GM21529 (cell line): ENCODE results near the gene PA2G4.
"Not testable (repeated sequence)": the region's sequence is repeated elsewhere in the genome, so short reads cannot be mapped to it uniquely, and the experiment has no call there.

Experiments used
- ATAC-seq: cut with Tn5 transposase; IDR thresholded peaks from one replicate; pipeline ENCODE4 v1.9.1; 2021; ENCODE audit not compliant: unreplicated experiment

The PA2G4 gene

DNA sequence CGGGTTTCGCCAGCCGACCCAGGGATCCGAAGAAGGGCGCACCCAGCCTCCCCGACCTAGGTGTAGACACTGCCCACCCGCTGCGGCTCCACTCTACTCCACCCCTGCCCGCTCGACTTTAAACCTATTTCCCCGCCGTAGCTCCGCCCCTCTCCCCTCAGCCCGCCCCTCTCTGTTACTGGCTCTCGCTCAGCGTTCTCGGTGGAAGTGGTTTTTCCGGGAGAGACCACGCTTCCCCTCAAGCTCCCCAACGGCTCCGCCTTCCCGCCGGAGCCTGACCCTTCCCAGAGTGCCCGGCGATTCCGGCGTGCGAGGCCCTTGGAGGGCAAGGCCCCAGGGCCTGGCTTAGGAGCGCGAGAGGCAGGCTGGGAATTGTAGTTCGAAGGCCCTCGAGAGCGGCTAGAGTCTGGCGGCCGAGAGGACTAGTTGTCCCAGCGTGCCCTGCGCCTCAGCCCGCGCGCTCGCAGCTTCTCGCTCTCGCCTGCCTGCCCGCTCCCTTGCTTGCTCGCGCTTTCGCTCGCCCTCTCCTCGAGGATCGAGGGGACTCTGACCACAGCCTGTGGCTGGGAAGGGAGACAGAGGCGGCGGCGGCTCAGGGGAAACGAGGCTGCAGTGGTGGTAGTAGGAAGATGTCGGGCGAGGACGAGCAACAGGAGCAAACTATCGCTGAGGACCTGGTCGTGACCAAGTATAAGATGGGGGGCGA, at the start of gene PA2G4:
PA2G4 (plus strand) TSS at position 451 of the 706 bp plus-strand sequence; CDS start at position 630, 179 bp downstream.
- ATAC-seq: peak; percentile 95

GRCh38 chr12:56059964-56060363, 44.4 kb upstream of the PA2G4 start:
- not testable (repeated sequence) for ATAC-seq

GRCh38 chr12:56061982-56062381, 42.4 kb upstream of the PA2G4 start:
- ATAC-seq: no peak

DNA sequence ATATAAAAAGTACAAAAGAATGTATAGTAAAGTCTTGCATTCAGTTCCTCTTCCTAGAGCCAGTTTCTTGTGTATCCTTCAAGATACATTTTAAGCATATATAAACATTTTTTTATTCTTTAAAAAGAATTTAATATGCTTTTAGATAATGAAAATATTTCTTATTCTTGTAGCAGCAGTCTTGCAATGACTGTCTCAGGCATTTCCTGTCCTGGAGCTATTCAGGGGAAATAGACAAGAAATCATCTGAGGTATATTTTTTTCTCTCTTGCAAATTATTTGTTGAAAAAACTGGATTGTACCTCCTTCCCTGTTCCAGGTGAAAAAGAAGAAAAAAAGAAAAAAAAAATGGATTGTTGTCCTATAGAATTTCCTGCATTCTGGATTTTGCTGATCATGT, 41.4 kb upstream of the PA2G4 start:
- no peak for ATAC-seq

GRCh38 chr12:56071648-56072047, 32.7 kb upstream of the PA2G4 start:
- ATAC-seq: no peak

DNA sequence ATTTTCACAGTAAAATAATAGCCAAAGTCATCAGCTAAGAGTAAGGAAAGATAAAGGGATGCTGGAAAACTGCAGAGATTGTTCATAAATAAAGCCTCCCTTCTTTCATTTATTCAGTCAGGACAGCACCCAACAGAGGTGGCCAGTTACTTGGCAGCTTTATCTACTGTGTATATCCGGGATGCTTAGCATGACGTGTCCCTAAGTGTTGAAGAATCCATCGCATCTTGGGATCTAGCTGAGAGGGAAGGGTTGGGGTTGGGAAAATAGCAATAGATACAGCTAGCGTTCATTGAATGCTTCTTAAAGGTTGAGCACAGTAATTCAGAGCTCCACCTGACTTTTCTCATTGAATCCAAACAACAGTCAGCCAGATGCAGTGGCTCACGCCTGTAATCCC, 30.0 kb upstream of the PA2G4 start:
- ATAC-seq: no peak

DNA sequence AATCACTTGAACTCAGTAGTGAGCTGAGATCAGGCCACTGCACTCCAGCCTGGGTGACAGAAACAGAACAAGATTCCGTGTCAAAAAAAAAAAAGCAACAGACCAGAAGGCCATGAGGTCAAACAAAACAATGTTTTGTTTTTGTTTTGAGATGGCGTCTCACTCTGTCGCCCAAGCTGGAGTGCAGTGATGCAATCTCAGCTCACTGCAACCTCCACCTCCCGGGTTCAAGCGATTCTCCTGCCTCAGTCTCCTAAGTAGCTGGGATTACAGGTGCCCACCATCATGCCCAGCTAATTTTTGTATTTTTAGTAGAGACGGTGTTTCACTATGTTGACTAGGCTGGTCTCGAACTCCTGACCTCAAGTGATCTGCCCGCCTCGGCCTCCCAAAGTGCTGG, 26.4 kb upstream of the PA2G4 start:
- ATAC-seq: not testable (repeated sequence)

GRCh38 chr12:56078427-56078826, 25.9 kb upstream of the PA2G4 start:
- ATAC-seq: no peak

DNA sequence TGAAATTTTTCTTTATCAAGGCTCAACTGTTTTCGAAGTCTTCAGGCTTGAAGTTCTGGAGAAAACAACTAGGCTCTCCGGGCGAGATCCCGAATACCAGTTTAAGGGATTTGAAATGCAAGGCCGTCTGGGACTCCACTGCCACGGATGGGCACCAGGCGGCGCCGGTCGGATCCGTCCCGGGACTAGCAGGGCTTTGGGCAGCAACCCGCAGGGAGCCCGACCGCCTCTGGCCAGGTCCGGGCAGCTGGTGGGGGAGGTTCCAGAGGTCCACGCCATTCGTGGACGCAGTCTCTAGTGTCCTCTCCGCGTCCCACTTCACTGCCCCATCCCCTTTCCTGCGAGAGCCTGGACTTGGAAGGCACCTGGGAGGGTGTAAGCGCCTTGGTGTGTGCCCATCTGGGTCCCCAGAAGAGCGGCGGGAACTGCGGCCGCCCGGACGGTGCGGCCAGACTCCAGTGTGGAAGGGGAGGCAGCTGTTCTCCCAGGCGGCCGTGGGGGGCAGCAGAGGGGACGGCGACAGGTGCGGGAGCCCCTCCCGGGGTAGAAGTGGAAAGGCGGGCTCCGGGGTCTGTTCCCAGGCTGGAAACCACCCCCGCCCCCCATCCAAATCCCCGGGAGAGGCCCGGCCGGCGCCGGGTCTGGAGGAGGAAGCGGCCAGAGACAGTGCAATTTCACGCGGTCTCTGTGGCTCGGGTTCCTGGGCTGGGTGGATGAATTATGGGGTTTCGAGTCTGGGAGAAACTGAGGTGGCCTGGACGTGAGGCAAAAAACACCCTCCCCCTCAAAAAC, 25.2 kb upstream of the PA2G4 start:
- ATAC-seq: peak; percentile 72

DNA sequence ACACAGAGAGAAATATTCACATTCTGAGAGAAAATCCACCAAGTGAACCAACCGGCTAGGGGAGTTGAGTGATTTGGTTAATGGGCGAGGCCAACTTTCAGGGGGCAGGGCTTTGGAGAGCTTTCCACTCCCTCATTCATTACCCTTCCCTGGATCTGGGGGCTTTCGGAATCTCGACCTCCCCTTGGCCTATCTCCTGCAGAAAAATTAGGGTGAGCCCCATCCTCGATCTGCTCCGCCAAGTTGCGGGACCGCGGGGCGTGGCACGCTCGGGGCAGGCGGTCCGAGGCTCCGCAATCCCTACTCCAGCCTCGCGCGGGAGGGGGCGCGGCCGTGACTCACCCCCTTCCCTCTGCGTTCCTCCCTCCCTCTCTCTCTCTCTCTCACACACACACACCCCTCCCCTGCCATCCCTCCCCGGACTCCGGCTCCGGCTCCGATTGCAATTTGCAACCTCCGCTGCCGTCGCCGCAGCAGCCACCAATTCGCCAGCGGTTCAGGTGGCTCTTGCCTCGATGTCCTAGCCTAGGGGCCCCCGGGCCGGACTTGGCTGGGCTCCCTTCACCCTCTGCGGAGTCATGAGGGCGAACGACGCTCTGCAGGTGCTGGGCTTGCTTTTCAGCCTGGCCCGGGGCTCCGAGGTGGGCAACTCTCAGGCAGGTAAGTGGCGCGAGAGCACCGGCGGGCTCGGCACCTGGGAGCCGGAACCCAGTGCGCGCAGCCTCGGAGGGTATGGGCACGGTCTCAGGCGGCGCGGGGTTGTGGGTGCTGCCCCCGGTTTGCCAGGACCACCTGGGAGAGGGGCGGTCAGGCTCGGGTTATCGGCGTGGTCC, 24.4 kb upstream of the PA2G4 start, which contains the start of gene ERBB3:
ERBB3 (plus strand) TSS at position 443 of the 833 bp plus-strand sequence; CDS start at position 579, 136 bp downstream.
- ATAC-seq: no peak

- ATAC-seq: no peak
Measured at GRCh38 chr12:56080556-56081138, 23.7 kb upstream of the PA2G4 start.

DNA sequence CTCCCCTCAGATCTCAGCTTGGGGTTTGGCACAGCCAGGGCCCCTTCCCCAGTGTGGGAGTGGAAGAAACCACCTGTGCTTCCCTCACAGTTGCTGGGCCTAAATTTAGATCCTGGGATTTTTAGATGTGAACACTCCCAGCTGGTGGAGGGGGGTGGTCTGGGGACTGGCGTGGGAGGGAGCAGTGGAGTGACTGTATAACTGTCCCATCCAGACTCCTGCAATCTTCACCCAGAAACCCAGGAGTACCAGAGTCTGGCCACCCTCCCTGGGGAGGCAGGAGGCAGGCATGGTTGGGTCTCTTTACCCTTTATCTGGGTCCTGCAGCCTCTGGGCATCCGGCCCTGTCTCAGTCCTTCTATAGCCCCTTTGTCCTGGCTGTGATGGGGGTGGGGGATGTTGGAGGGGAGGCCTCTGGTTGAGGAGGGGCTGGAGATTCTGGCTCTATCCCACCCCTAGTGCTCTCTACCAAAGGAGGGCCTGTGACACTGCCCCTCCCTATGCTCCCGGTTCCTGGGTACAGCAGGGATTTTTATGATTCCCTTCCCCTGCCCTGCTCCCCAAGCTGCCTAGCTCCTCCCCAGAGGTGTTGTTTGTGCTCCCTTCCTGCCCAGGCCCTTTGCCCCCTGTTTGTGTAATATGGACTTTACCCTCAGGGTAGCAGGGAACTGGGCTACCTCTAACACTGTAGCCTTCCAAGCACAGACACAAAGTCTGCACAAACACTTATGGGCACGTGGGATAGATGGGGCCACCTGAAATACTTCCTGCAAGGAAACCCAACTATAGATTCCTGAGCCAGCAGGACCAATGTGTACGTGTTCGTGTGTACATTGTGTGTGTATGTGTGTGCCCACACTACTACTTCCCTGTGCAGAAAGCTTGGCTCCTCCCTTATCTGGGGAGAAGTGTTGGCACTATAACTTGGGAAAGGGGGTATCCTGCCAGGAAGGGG, 22.7 kb upstream of the PA2G4 start:
- no peak for ATAC-seq

GRCh38 chr12:56082382-56082781, 22.0 kb upstream of the PA2G4 start:
- ATAC-seq: no peak

DNA sequence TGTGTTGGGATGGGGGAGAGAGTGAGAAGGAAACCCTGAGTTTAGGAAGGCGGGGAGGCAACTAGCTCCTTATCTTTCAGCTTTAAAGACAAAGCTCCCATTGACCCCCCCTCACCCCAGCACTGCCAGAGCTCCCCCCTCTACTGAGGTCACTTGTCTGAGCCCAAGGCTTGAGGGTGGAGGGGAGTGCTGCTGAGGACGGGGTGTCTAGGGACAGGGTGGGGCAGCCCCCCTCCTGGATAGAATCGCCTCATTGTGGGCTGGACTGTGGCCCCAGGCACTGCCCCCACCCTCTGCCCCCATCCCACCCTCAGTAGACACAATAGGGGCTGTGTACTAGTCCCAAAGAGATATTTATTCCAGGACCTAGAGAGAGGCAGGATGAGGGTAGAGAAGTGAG, 21.4 kb upstream of the PA2G4 start:
- ATAC-seq: no peak

- ATAC-seq: no peak
Measured at GRCh38 chr12:56084958-56085543, 19.3 kb upstream of the PA2G4 start.

DNA sequence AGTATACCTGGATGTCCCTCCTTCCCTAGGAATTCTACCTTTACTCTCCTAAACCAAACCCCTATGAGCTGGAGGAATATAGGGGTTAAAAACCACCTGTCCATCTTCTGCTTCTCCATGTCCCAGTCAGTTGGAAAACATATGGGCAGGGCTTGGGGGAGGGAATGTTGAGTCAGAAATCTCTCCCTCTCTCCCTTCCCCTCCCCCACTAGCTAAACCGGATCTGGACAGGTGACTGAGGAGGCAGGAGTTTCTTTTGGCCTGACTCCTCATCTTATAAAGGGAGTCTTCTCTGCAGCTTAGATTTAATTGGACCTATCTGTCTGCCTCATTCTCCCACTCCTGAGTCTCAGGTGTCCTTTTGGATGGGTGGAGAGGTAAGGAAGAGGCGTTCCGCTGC, 18.3 kb upstream of the PA2G4 start:
- no peak for ATAC-seq

DNA sequence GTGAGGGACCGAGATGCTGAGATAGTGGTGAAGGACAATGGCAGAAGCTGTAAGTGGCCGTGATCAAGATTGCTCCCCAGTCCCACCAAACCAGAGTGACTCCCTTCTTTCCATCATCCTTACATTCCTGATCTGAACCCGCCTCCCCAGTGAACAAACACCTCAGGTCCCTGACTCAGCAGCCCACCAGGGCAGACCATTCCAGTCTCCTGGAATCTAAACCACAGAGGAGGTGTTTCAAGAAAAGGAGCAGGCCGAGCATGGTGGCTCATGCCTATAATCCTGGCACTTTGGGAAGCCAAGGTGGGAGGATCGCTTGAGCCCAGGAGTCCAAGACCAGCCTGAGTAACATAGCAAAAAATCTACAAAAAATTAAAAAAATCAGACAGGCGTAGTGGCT, 17.8 kb upstream of the PA2G4 start:
- ATAC-seq: no peak

GRCh38 chr12:56087220-56087619, 17.1 kb upstream of the PA2G4 start:
- no peak for ATAC-seq

DNA sequence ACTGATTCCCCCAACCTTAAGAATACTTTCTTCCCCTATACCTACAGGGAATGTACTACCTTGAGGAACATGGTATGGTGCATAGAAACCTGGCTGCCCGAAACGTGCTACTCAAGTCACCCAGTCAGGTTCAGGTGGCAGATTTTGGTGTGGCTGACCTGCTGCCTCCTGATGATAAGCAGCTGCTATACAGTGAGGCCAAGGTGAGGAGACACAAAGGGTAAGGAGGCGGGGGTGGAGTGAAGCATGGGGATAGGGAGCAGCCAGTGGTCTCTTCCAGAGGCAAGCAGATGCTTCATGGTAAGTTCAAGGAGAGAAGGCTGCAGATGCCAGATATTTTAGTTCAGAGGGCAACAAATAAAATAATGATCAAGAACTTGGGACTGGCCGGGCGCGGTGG, 6.6 kb upstream of the PA2G4 start:
- no peak for ATAC-seq

DNA sequence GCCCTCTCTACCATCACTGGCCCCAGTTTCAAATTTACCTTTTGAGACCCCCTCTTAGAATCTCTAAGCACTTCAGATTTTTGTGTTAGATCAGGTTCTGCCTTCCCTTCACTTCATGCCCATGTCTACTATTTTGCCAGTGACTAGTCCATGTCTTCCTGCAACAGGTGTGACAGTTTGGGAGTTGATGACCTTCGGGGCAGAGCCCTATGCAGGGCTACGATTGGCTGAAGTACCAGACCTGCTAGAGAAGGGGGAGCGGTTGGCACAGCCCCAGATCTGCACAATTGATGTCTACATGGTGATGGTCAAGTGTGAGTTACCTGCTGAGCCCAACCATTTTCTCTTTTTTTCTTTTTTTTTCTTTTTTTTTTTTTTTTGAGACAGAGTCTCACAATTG, 5.8 kb upstream of the PA2G4 start:
- no peak for ATAC-seq
